GM21576 (cell line): ENCODE measurements around the gene NYAP1.

Source experiments
- ATAC-seq: cut with Tn5 transposase; IDR thresholded peaks from one replicate; pipeline ENCODE4 v1.9.1; 2021; ENCODE audit warnings: mild to moderate bottlenecking, moderate library complexity; ENCODE audit not compliant: unreplicated experiment

Gene NYAP1

DNA sequence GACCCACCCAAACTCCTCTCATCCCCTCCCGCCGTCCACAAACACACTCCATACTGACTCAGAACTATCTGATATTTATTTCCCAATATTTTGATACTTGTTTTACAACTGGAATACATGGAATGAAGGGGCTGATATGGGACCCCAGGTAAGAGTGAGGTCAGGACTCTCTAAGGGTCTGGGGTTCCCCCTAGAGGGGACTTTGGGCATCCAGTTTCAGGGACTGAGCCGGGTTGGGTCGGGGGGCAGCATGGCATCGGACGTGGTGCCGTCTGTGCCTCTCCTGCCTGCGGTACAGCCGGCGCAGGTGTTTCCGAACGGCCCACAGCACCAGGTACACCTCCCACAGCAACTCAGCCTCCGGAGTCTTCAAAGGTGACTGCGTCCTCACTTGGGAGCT is 27.2 kb upstream of the NYAP1 start:
- ATAC-seq: no peak

DNA sequence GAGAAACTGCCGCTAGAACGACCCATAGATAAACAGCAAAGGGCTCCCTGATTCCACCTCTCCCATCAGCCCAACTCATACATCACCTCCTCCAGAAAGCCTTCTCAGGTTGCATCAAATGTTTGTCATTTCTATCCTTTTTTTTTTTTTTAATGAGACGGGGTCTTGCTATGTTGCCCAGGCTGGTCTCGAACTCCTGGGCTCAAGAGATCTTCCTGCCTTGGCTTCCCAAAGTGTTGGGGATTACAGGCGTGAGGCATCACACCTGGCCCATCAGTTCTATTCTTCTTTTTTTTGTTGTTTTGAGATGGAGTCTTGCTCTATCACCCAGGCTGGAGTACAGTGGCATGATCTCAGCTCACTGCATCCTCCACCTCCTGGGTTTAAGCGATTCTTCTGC is 26.7 kb upstream of the NYAP1 start:
- ATAC-seq: no peak

DNA sequence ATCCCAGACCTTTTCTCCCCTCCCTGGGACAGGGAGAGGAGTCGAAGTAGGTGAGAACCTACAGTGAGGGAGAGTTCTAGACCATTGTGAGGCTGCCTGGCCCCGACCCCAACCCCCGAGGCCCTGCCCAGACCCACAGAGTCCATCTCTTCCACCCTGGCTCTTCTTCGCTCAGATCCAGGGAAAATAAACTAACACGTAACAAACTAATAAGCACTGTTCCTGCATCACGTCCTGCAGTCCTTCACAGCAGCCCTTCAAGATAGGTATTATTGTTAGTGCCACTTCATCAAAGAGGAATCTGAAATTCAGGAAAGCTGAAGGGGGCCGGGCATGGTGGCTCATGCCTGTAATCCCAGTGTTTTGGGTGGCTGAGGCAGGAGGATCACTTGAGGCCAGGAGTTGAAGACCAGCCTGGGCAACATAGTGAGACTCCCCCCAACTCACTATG is 19.5 kb upstream of the NYAP1 start, which contains the start of gene SPACDR:
SPACDR (minus strand) TSS at position 51 of the 451 bp plus-strand sequence. CDS start 235 bp downstream, outside the sequence.
- ATAC-seq: no peak

DNA sequence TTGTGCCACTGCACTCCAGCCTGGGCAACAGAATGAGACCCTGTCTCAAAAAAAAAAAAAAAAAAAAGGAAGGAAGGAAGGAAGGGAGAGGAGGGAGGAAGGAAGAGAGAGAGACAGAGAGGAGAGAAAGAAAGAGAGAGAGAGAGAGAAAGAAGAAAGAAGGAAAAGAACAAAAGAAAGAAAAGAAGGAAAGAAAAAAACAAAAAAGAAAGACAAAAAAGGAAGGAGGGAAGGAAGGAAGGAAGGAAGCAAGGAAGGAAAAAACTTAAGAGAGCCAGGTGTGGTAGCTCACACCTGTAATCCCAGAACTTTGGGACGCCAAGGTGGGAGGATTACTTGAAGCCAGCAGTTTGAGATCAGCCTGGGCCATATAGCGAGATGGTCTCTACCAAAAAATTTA is 18.9 kb upstream of the NYAP1 start:
- ATAC-seq: no peak

DNA sequence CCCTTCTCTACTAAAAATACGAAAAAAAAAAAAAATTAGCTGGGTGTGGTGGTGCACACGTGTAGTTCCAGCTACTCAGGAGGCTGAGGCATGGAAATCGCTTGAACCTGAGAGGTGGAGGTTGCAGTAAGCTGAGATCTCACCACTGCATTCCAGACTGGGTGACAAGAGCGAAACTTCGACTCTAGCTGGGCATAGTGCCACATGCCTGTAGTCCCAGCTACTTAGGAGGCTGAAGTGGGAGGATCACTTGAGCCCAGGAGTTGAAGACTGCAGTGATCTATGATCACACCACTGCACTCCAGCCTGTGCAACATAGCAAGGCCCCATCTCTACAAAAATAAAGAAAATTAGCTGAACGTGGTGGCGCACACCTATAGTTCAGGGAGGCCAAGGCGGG is 18.4 kb upstream of the NYAP1 start:
- ATAC-seq: no peak

DNA sequence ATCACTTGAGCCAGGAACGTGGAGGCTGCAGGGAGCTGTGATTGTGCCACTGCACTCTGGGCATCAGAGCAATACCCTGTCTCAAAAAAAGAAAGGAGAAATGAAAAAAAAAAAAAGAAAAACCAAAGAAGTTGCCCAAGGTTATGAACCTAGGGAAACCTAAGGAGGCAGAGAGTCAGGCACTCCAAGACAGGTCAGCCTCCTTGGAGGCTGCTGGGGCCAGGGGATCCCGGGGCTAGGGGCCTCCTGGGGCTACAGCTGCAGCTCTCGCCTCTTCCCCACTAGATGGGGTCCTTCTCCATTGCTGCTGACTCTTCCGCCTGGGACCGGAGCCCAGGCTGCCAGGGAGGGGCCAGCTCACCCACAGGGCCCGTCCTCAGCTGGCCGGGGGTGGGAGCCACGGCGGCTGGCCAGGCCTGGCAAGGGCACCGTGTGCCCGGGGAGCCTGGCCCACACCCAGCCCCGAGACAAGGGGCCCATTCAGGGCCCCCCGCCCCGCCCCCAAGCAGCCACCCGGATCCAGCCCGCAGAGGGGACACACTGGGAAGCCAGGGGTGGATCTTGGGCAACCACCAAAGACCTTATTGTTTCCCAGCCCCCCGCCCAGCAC is 17.9 kb upstream of the NYAP1 start:
- no peak for ATAC-seq

DNA sequence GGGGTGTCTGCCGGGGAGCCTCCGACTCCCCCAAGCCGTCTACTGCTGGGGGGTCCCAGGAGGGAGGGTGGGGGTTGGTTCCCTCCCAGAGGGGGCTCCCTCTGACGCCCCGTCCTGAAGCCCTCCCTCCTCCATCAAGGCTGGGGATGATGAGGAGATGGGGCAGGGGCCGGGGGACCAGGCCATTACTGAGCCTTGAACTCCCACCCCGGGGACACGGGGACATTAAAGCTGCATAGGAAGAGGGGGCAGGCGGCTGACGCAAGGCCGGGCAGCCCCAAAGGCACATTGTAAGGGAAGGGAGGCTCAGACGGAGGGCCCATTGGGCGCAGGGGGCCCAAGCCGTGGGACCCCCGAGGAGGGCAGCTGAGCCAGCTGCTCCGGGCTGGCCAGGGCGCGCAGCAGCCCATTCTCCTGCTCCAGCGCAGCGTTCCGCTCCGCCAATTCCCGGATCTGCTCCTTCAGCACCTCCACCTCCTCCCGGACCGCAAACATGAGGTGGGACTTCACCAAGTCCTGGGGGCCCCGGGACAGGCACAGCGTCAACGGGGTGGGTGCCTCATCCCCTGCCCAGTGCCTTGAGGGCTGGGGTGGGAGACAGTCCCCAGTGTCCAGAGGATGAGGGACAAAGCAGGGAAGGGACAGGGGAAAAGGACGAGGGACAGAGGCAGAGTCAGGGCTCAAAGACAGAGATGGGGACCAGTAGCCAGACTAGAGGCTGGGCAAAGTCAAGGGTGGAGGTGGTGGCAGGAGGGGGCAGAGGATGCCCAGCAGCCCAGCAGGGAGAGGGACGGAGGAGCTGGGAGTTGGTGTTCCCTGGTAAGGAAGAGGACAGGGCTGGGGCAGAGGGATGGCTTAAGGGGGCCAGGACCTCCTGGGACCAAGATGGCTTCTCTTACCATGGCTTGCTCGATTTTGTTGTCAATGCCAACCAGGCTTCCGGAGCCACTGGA is 16.8 kb upstream of the NYAP1 start:
- ATAC-seq: no peak

DNA sequence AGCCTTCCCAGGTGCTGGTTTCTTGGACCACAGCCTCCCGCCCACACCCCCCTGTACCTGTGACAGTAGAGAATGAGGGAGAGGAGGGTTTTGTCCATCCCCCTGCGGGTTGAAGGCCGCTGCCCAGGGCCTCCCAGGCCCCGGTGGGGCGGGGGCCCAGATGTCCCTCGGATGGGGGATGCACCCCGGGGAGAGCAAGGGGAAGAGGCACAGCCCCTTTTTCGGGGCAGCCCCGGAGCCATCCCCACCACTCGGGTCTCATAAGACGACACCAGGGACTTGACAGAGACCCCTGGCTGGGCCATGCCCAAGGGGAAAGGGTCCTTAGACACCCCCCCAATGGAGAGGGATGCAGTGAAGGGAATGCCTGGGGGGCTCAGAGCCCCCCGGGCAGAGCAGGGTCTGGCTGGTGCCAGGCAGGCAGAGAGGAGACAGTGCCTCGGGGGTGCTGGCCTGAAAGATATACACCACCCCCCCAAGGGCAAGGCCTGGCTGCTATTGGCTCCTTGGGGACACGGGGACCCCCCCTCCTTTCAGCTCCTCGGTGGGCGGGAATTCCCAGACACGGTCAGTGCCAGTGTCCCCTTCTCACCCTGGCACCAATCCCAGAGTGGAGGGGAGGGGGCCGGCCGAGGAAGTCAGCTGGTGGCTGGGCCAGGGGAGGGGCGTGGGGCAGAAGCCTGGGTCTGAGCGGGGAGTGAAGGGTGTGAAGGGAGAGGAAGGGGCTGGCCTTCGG is 15.9 kb upstream of the NYAP1 start:
- no peak for ATAC-seq

DNA sequence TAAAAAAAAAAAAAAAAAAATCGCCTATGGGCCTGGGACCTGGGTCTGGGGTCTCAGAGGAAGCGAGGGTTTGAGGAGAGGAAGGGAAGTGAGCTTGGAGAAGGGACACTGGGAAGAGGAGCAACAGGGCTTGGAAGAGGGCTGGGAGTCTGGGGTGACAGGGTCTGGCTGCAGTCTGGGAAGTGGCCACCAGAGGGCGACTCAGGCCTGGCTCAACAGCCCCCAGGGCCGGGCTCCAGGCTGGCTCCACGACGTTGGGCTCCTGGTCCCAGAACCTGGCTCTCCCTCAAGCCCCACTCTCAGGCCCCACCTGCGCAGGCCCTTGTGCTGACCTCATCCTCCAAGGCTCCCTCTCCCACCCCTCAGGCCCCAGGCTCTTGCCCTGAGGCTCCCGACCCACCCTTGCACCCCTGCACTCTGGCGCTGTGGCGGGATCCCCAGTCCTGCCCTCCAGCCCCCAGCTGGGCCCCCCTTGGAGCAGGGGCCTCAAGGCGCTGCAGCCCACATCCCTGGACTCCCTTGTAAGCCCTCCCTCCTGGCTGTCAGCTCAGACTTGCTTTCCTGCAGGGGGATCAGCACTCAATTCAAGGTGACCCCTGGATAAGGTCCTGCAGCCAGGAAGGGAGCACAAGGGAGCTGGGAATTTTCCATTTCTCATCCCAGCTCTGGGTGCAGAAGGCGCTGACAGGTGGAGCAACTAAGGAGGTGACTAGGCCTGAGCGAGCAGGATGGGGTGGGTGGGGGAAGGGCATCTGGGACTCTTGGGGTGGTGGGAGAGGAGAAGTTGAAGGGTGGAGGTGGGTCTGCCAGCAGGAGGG is 14.3 kb upstream of the NYAP1 start:
- ATAC-seq: no peak

DNA sequence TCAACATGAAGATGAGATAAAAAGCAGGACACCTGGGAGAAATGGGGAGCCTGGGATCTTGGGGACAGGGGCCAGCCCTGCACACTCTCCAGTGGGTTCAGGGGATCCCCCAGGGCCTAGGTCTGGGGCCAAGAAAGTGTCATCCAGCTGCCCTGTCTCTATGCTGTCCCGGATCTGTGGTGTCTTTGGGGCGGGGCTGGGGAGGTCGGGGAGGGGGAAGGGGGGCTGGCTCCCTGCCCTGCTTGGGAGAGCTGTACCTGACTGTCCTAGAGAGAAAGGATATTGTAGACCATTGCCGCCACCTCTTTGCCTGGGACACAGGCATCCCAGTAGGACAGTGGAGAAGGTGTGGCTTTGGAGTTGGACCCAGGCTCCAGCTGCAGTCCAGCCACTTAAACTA is 12.7 kb upstream of the NYAP1 start:
- no peak for ATAC-seq

DNA sequence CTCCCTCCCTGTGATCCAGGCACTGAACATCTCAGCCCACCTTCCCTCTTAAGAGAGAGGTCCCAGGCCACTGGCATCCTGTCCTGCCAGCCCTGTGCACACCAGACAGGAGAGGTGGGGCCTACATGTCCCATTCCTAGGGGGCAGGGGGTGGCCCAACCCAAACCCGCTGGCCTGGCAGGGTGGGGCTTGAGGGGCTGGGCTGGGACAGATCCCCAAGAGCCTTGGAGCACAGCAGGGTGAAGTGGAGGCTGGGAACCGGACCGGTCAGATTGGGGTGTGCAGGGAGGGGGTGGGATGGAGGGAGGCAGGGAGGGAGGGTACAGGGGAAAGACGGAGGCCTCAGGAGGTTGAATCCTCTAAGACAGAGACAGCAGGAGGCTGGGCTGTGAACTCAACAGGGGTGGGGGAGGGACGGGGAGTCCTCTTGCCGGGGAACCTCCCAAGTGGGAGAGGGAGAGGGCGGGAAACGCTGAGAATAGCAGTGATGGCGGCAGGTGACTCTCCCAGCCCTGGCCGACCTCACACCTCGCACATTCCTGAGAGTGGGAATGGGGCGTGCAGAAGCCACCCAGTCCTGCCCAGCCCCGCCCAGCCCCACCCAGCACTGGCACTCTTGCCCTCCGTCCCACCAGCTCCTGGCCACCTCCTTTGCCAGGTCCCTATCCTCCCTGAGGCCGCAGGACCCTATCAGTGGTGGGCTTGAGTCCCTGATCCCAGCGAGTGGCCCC is 11.4 kb upstream of the NYAP1 start:
- ATAC-seq: no peak

DNA sequence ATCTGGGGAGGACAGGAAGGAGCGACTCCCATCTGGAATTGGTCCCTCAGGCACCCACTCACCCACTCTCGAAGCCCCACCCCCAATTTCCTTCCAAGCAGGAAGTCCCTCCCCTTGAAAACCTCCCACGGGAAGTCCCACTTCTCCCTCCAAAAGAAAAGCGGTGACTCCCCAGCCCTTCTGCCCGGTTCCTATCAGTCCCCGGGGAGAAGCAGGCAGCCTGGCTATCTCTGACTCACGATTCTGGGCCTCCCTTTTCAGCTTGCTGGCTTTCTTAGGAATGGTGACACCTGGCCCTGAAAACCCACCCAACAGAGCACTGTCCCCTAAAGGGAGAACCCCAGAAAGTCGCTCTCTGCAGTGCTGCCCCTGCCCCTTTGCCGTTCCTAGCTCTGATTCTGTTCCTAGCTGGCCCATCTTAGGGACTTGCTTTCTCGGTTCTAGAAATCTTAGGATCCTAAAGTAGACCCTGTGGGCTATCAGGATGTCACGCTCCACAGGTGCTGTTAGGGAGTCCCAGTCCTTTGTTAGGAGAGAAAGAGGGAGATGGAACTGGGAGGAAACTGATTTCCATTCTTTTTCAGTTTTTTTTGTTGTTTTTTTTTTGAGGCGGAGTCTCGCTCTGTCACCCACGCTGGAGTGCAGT is 10.8 kb upstream of the NYAP1 start:
- ATAC-seq: no peak

DNA sequence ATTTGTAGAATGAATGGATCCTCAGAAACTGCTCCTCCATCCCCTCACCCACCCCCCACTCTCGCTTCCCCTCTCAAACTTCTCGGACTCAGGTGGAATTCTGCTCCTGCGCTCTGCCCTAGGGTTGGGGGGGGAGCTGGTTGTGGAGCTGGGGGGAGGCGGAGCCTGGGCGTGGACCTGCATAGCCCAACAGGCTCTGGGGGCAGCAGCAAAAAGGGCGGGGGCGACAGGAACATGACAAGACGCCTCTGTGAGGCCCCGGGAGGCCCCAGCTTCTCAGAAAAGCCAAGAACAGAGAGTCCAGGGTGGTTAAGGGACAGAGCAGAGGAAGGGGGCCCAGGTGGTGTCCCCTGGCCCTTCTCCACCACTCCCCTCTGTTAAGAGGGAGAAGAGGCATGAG is 8.2 kb upstream of the NYAP1 start:
- no peak for ATAC-seq

DNA sequence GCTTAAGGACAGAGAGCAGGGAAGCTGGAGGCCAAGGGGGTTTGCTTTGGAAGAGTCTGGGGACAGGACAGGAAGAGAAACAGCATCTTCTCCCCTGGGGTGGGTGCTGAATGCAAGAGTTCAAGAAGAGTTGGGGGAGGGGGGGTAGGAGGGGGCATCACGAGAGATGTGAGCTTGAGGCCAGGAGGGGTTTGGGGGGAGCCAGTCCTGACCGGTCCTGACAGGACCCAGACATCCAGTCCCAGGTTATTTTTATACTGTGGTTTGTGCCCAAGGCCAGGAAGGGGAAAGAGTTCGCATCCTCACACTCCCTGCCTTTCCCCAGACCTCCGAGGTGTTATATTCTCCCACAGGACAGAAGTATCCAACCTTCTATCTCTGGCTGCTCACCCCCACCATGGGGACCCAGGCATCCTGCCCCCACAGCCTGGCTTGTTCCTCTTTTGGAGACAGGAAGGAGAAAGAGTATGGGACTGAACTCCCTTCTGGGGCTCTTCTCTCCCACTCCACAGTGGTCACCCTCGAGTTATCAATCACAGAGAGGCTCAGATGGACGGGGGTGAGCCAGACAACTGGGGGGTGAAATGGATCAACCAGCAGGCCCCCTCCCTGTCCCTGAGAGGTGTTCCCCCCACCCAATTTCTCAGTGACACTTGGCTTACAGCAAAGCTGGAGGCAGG is 7.5 kb upstream of the NYAP1 start:
- no peak for ATAC-seq

DNA sequence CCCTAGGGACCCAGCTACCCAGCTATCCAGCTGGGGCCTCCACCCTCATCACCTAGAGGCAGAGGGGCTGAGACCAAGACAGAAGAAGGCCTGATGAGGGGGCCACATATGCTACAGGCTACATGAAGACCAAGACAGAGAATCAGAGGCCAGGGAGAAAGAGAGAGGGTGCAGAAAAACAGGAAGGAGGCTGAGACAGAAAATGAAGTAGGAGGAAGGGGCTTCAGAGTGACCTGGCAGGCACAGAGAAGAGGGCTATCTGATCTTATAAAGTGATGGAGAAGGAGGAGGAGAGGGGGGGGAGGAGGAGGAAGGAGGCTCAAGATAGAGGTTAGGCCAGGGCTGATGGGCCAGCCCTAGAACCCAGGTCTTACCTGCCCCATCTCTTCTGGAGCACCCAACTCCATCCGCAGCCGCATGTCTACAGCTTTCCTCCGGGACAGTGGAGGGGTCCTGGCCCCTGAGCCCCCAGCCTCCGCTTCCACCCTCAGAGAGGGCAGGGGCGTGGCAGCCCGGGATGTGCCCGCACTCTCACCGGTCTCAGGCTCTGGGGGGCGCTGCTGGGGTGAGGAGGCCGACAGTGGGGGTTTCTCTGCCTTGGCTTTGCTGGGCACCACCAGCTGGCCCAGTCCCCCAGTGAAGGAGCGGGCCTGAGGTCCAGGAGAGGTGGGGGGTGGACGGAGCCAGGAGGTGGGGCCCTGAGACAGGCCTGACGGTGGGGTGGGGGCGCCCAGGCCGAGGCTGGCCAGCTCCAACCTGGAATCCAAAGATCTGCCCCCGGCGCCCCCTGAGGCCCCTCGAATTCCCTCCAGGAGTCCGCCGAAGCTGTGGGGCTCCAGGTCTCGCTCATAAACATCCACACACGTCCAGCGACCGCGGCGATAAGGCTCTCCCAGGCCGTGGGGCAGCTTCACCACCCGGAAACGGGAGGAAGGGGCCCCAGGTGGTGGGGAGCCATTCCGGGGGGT is 6.5 kb upstream of the NYAP1 start:
- no peak for ATAC-seq

DNA sequence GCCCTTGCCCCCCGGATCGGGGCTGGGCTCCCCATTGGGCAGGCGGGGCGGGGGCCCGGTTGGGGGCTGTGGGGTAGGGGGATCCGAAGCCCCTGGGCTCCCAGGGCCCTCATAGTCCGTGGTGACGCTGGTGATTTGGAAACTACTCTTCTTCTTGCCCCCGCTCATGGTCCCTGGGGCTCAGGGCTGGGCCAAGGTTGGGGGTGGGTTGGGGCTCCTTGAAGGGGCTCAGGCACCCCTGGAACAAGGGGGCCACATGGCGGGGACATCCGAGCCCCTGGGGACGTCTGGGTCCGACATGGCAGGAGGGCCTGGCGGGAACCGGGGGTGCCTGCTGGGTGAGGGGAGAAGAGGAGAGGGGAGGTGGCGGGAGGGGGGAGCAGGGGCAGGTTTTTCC is 5.9 kb upstream of the NYAP1 start:
- ATAC-seq: no peak

DNA sequence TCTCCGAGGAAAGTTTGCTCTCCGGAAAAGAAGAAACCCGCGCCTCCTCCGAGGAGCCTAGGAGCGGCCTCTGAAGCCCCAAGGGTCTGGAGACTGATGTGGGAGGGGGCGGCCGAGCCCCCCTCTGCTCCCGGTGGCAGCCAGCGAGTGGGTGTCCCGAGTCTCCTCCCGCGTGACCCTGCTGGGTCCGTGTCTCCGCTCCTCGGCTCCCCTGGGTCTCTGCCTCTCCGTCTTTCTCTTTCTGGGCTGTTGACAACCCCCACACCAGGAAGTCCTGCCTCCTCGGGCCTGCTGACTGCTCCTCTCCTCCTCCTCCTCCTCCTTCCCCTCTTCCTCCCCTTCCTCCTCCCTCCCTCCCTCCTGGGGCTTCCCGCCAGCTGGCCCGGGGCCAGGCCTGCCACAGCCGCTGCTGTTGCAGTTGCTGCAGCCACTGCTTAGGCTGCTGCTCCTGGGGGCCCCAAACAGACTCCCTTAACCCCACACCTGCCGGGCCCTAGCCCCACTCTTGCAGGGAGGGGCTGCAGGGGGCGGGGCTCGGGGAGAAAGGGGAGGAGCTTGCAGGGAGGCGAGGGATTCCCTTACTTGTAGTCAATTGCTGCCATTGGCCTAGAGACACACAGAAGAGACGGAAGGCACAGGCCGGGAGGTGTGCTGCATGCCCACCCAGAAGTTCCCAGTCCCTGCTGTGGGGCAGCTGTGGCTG is 4.6 kb upstream of the NYAP1 start, which contains the start of gene TSC22D4:
TSC22D4 (minus strand) TSS at position 257 of the 703 bp plus-strand sequence. CDS start 1,176 bp downstream, outside the sequence.
- peak; percentile 58 for ATAC-seq
